NOMO-1 (cell line): ENCODE data around the gene ASGR2.
"Not testable (repeated sequence)": the region's sequence is repeated elsewhere in the genome, so short reads cannot be mapped to it uniquely, and the experiment has no call there.

ENCODE experiments used
- DNase-seq, 2 experiments: peaks; one replicate each; lab custom pipeline; 2025; ENCODE audit not compliant: unreplicated experiment in 2 of 2; lab: John Stamatoyannopoulos, UW

ASGR2 gene

GRCh38 chr17:7126386-7126785 is 11.8 kb upstream of the ASGR2 start:
- DNase-seq: not testable (repeated sequence)

- DNase-seq: no peak
Observed at GRCh38 chr17:7124923-7125322, 10.3 kb upstream of the ASGR2 start.

- DNase-seq: no peak
Observed at GRCh38 chr17:7123844-7124243, 9.2 kb upstream of the ASGR2 start.

GRCh38 chr17:7122381-7122780 is 7.8 kb upstream of the ASGR2 start:
- DNase-seq: peak in 1 of 2 experiments; percentile 25

- DNase-seq: peak; percentile 66 to 90
Observed at GRCh38 chr17:7120635-7121034, 6.0 kb upstream of the ASGR2 start.

GRCh38 chr17:7120123-7120522 is 5.5 kb upstream of the ASGR2 start:
- DNase-seq: no peak

GRCh38 chr17:7119314-7119713 is 4.7 kb upstream of the ASGR2 start:
- no peak for DNase-seq

- peak; percentile 82 to 92 for DNase-seq
Observed at GRCh38 chr17:7114875-7115614, 423 bp upstream of the ASGR2 start.

GRCh38 chr17:7113273-7114071 is 1.1 kb downstream of the ASGR2 start:
- no peak for DNase-seq

GRCh38 chr17:7112510-7113108 is 2.0 kb downstream of the ASGR2 start:
- DNase-seq: no peak

GRCh38 chr17:7111784-7112509 is 2.7 kb downstream of the ASGR2 start:
- DNase-seq: no peak

GRCh38 chr17:7110617-7111306 is 3.9 kb downstream of the ASGR2 start:
- DNase-seq: no peak

GRCh38 chr17:7109461-7110322 is 4.9 kb downstream of the ASGR2 start:
- no peak for DNase-seq

GRCh38 chr17:7108981-7109380 is 5.6 kb downstream of the ASGR2 start:
- DNase-seq: no peak

GRCh38 chr17:7108560-7108925 is 6.1 kb downstream of the ASGR2 start:
- DNase-seq: no peak

GRCh38 chr17:7107795-7108559 is 6.6 kb downstream of the ASGR2 start:
- no peak for DNase-seq

GRCh38 chr17:7107012-7107754 is 7.4 kb downstream of the ASGR2 start:
- DNase-seq: no peak

GRCh38 chr17:7102421-7102820 is 12.2 kb downstream of the ASGR2 start:
- no peak for DNase-seq
